H9 (cell line): ENCODE measurements around the gene RHOJ. TPM values are rescaled to one million over a fixed set of nuclear protein-coding genes. Genes with fewer than 3 reads are reported as not detected.

Experiments used
- DNase-seq: peaks from one replicate; pipeline ENCODE4 v3.0.0-alpha.2; 2017
- H2AFZ ChIP-seq: one replicate; pipeline ENCODE4 v1.6.1; 2013; ENCODE audit warnings: mild to moderate bottlenecking, low read length, control low read depth, moderate library complexity
- H2AK5ac ChIP-seq: 2 replicates; pipeline ENCODE4 v1.6.1; 2013; ENCODE audit warnings: low read length, control low read depth, mixed read lengths; ENCODE audit not compliant: insufficient read length
- H2BK120ac ChIP-seq: one replicate; pipeline ENCODE4 v1.6.1; 2013; ENCODE audit warnings: low read depth, mild to moderate bottlenecking, low read length, control low read depth, inconsistent platforms; ENCODE audit not compliant: poor library complexity, severe bottlenecking
- H2BK12ac ChIP-seq: 2 replicates; pipeline ENCODE4 v1.6.1; 2013; ENCODE audit warnings: low read length, control low read depth, mixed read lengths, low read depth; ENCODE audit not compliant: insufficient read length
- H2BK15ac ChIP-seq: 2 replicates; pipeline ENCODE4 v1.6.1; 2013; ENCODE audit warnings: low read depth, low read length, control low read depth
- H2BK20ac ChIP-seq: one replicate; pipeline ENCODE4 v1.6.1; 2013; ENCODE audit warnings: low read depth, mild to moderate bottlenecking, low read length, control low read depth, inconsistent platforms; ENCODE audit not compliant: poor library complexity, severe bottlenecking
- H2BK5ac ChIP-seq: 2 replicates; pipeline ENCODE4 v1.6.1; 2013; ENCODE audit warnings: low read length, control low read depth, mixed read lengths; ENCODE audit not compliant: insufficient read length
- H3K14ac ChIP-seq: 2 replicates; pipeline ENCODE4 v1.6.1; 2013; ENCODE audit warnings: low read length, control low read depth; ENCODE audit not compliant: insufficient read depth
- H3K18ac ChIP-seq: 2 replicates; pipeline ENCODE4 v1.6.1; 2013; ENCODE audit warnings: low read depth, mild to moderate bottlenecking, mixed read lengths, low read length, control low read depth; ENCODE audit not compliant: insufficient read length
- H3K23ac ChIP-seq: 2 replicates; pipeline ENCODE4 v1.6.1; 2013; ENCODE audit warnings: low read length, control low read depth, mixed read lengths, low read depth; ENCODE audit not compliant: insufficient read length
- H3K23me2 ChIP-seq: 2 replicates; pipeline ENCODE4 v1.6.1; 2013; ENCODE audit warnings: low read depth, mild to moderate bottlenecking, mixed read lengths, low read length, control low read depth; ENCODE audit not compliant: insufficient read length, poor library complexity, severe bottlenecking
- H3K27ac ChIP-seq: 2 replicates; pipeline ENCODE4 v1.5.1; 2013; ENCODE audit warnings: low read length, control low read depth, mixed read lengths, low read depth; ENCODE audit not compliant: insufficient read length
- H3K27me3 ChIP-seq: 2 replicates; pipeline ENCODE4 v1.6.1; 2013; ENCODE audit warnings: low read length, control low read depth, inconsistent platforms; ENCODE audit not compliant: insufficient read depth
- H3K4ac ChIP-seq: 2 replicates; pipeline ENCODE4 v1.6.1; 2013; ENCODE audit warnings: low read depth, mild to moderate bottlenecking, control low read depth, inconsistent platforms, low read length, moderate library complexity
- H3K4me1 ChIP-seq: 2 replicates; pipeline ENCODE4 v1.6.1; 2013; ENCODE audit warnings: low read length, control low read depth, inconsistent platforms; ENCODE audit not compliant: insufficient read depth
- H3K4me2 ChIP-seq: 2 replicates; pipeline ENCODE4 v1.6.1; 2013; ENCODE audit warnings: low read length, control low read depth, mixed read lengths; ENCODE audit not compliant: insufficient read length, insufficient read depth
- H3K56ac ChIP-seq: 2 replicates; pipeline ENCODE4 v1.6.1; 2013; ENCODE audit warnings: low read depth, mild to moderate bottlenecking, mixed read lengths, low read length, control low read depth; ENCODE audit not compliant: insufficient read length
- H3K79me1 ChIP-seq: 2 replicates; pipeline ENCODE4 v1.6.1; 2013; ENCODE audit warnings: low read depth, mild to moderate bottlenecking, moderate library complexity, low read length, control low read depth, inconsistent platforms; ENCODE audit not compliant: insufficient read depth, poor library complexity, severe bottlenecking
- H3K79me2 ChIP-seq: 2 replicates; pipeline ENCODE4 v1.6.1; 2013; ENCODE audit warnings: low read length, control low read depth, inconsistent platforms; ENCODE audit not compliant: insufficient read depth
- H3K9ac ChIP-seq: 2 replicates; pipeline ENCODE4 v1.6.1; 2013; ENCODE audit warnings: low read length, control low read depth, mixed read lengths; ENCODE audit not compliant: insufficient read length; ENCODE audit errors: extremely low read depth
- H3K9me3 ChIP-seq: one replicate; pipeline ENCODE4 v1.6.1; 2013; ENCODE audit warnings: low read depth, low read length, inconsistent platforms; ENCODE audit not compliant: control insufficient read depth
- H3T11ph ChIP-seq: one replicate; pipeline ENCODE4 v1.6.1; 2013; ENCODE audit warnings: mild to moderate bottlenecking, low read length, control low read depth, inconsistent platforms
- H4K20me1 ChIP-seq: one replicate; pipeline ENCODE4 v1.6.1; 2013; ENCODE audit not compliant: control insufficient read depth, insufficient read length, insufficient read depth
- H4K5ac ChIP-seq: 2 replicates; pipeline ENCODE4 v1.6.1; 2013; ENCODE audit warnings: low read depth, mild to moderate bottlenecking, mixed read lengths, low read length, control low read depth; ENCODE audit not compliant: insufficient read length
- H4K8ac ChIP-seq: replicated peaks from 2 replicates; pipeline ENCODE4 v1.6.1; 2013; ENCODE audit warnings: low read length, control low read depth, mixed read lengths, low read depth; ENCODE audit not compliant: insufficient read length
- H4K91ac ChIP-seq: 2 replicates; pipeline ENCODE4 v1.6.1; 2013; ENCODE audit warnings: low read depth, mild to moderate bottlenecking, moderate library complexity, mixed read lengths, low read length, control low read depth; ENCODE audit not compliant: insufficient read length
- H3K27ac Mint-ChIP-seq, 3 experiments: 2 replicates in 2 of 3; 3 replicates in 1 of 3; pipeline ENCODE4 v1.8.0; 2020 to 2021; ENCODE audit warnings: mixed read lengths in 3 of 3, mild to moderate bottlenecking in 1 of 3, moderate library complexity in 1 of 3
- H3K27me3 Mint-ChIP-seq: 2 replicates; pipeline ENCODE4 v1.8.0; 2021; ENCODE audit warnings: low read depth, mild to moderate bottlenecking, moderate library complexity, mixed read lengths
- H3K36me3 Mint-ChIP-seq, 3 experiments: 2 replicates in 2 of 3; 3 replicates in 1 of 3; pipeline ENCODE4 v1.8.0; 2020 to 2021; ENCODE audit warnings: low read depth in 3 of 3, mixed read lengths in 3 of 3; ENCODE audit not compliant: insufficient read depth in 1 of 3
- H3K4me1 Mint-ChIP-seq, 2 experiments: 2 replicates each; pipeline ENCODE4 v1.8.0; 2020; ENCODE audit warnings: mixed read lengths in 2 of 2
- H3K4me3 Mint-ChIP-seq, 2 experiments: 2 replicates in 1 of 2; 3 replicates in 1 of 2; pipeline ENCODE4 v1.8.0; 2020 to 2021; ENCODE audit warnings: mild to moderate bottlenecking in 2 of 2, mixed read lengths in 2 of 2, moderate library complexity in 1 of 2
- H3K9me3 Mint-ChIP-seq, 2 experiments: 2 replicates in 1 of 2; 3 replicates in 1 of 2; pipeline ENCODE4 v1.8.0; 2020; ENCODE audit warnings: mild to moderate bottlenecking in 2 of 2, mixed read lengths in 2 of 2, moderate library complexity in 1 of 2
- WGBS: extraction: QIAGEN DNeasy Blood & Tissue Kit; methylation state at CpG from one replicate; pipeline ENCODE4 v1.1.7; 2013; ENCODE audit warnings: missing lambda C conversion rate, low lambda C conversion rate, mixed read lengths; ENCODE audit not compliant: insufficient read length; ENCODE audit errors: extremely low coverage; 5-methylcytosine and 5-hydroxymethylcytosine counted together
- total RNA-seq: library from RNA; stranded (reverse); gene quantifications from 2 replicates; pipeline ENCODE4 v1.2.1, GENCODE V29; 2021
- TF ChIP-seq, protein P1 (sequence below): fragments of 200-600 bp; sonication (generic); conservative IDR thresholded peaks from 3 replicates; pipeline ENCODE4 v1.8.0; 2021; ENCODE audit warnings: antibody characterized with exemption, mild to moderate bottlenecking

RHOJ gene
- total RNA-seq, 1 experiment from 2014 or later: not detected

GRCh38 chr14:63342371-63342770 lies 138.1 kb downstream of the RHOJ start:
- H3K4me2 ChIP-seq: no peak overlapping the region
- H4K8ac ChIP-seq: no peak overlapping the region
- Mint-ChIP-seq H3K36me3 (peaks cover 0 to 4% (median 2%) of the 10 kb centered on the region in 3 experiments; a peak in 1 of 7 replicates), H3K27ac (no peak overlapping the region; a peak in 1 of 7 replicates), H3K4me3 (no peak overlapping the region), H3K9me3 (peaks cover 2 to 3% of the 10 kb centered on the region in 2 experiments; a peak in 3 of 5 replicates), H3K27me3 (no peaks in the 10 kb centered on the region; the same call in 1 of the 2 replicates), H3K4me1 (peaks cover 6 to 12% of the 10 kb centered on the region in 2 experiments)
- no peak overlapping the region for H3K4ac ChIP-seq
- H3K56ac ChIP-seq: no peak overlapping the region
- H3K27ac ChIP-seq: no peak overlapping the region
- H2BK12ac ChIP-seq: no peak overlapping the region
- H3K4me1 ChIP-seq: no peaks in the 10 kb centered on the region
- no peaks in the 10 kb centered on the region for H3K79me2 ChIP-seq
- H3K79me1 ChIP-seq: no peaks in the 10 kb centered on the region
- no peaks in the 10 kb centered on the region for H3K9me3 ChIP-seq
- H2AK5ac ChIP-seq: no peak overlapping the region
- no CpG with 5 or more reads among the region's 7 CpGs for WGBS
- H3K14ac ChIP-seq: no peak overlapping the region
- no peak overlapping the region for H2BK20ac ChIP-seq
- no peak overlapping the region for H3T11ph ChIP-seq
- TF ChIP-seq, protein P1, sequence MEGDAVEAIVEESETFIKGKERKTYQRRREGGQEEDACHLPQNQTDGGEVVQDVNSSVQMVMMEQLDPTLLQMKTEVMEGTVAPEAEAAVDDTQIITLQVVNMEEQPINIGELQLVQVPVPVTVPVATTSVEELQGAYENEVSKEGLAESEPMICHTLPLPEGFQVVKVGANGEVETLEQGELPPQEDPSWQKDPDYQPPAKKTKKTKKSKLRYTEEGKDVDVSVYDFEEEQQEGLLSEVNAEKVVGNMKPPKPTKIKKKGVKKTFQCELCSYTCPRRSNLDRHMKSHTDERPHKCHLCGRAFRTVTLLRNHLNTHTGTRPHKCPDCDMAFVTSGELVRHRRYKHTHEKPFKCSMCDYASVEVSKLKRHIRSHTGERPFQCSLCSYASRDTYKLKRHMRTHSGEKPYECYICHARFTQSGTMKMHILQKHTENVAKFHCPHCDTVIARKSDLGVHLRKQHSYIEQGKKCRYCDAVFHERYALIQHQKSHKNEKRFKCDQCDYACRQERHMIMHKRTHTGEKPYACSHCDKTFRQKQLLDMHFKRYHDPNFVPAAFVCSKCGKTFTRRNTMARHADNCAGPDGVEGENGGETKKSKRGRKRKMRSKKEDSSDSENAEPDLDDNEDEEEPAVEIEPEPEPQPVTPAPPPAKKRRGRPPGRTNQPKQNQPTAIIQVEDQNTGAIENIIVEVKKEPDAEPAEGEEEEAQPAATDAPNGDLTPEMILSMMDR: no peak
- no peak overlapping the region for H4K91ac ChIP-seq
- H2BK120ac ChIP-seq: no peak overlapping the region
- H2BK5ac ChIP-seq: no peak overlapping the region
- no peak overlapping the region for H2AFZ ChIP-seq
- H3K27me3 ChIP-seq: no peaks in the 10 kb centered on the region
- no peaks in the 10 kb centered on the region for H4K20me1 ChIP-seq
- no peak overlapping the region for H2BK15ac ChIP-seq
- no peak overlapping the region for H3K18ac ChIP-seq
- no peaks in the 10 kb centered on the region for H3K23me2 ChIP-seq
- DNase-seq: no peak
- H4K5ac ChIP-seq: no peak overlapping the region
- H3K9ac ChIP-seq: no peak overlapping the region
- H3K23ac ChIP-seq: no peak overlapping the region

Other genes starting within 250 kb of the RHOJ start
- gene KCNH5, start 159.0 kb upstream of the RHOJ start, total RNA-seq: 0.09 and 0.42 TPM in 2 replicates
- not detected in 2 replicates for gene GPHB5, start 114.5 kb downstream of the RHOJ start, total RNA-seq